Measurements from ENCODE around the gene ZNF33B. TPM values are rescaled to one million over a fixed set of nuclear protein-coding genes. Genes with fewer than 3 reads are reported as not detected.

Gene ZNF33B
- total RNA-seq, 4 donors from 2014 or later: 14.7 to 35.9 (median 17.8) TPM

GRCh38 chr10:42650374-42650773 is 12.0 kb upstream of the ZNF33B start:
- intact Hi-C loops (cut with DNase I; ENCODE audit: low total_unique reads): no loop called here
- H3K4me3 ChIP-seq (ENCODE audit: low read depth, poor library complexity, severe bottlenecking): no peak overlapping the region
- TF ChIP-seq POLR2A (IDR thresholded peaks at IDR 0.05): no peak
- no peak for TF ChIP-seq CTCF (IDR thresholded peaks at IDR 0.05)
- WGBS, 2 donors: 82 to 85% methylated on average over 4 of the region's 4 CpGs
- no peak for DNase-seq (ENCODE audit: low spot score in 2 of 2)

GRCh38 chr10:42648512-42648911 is 10.1 kb upstream of the ZNF33B start:
- DNase-seq (ENCODE audit: low spot score in 2 of 2): no peak
- 57% methylated on average over 2 of the region's 2 CpGs for WGBS, 2 donors
- no peak for TF ChIP-seq CTCF (IDR thresholded peaks at IDR 0.05)
- no peak for TF ChIP-seq POLR2A (IDR thresholded peaks at IDR 0.05)
- no peak overlapping the region for H3K4me3 ChIP-seq (ENCODE audit: low read depth, poor library complexity, severe bottlenecking)
- intact Hi-C loops (cut with DNase I; ENCODE audit: low total_unique reads): no loop called here

- intact Hi-C loops (cut with DNase I; ENCODE audit: low total_unique reads): no loop called here
- no peak for DNase-seq (ENCODE audit: low spot score in 2 of 2)
- no peak overlapping the region for H3K4me3 ChIP-seq (ENCODE audit: low read depth, poor library complexity, severe bottlenecking)
- TF ChIP-seq CTCF (IDR thresholded peaks at IDR 0.05) (no peak), POLR2A (IDR thresholded peaks at IDR 0.05) (no peak)
- 76 to 77% methylated on average over 11 of the region's 11 CpGs for WGBS, 2 donors
These were observed 8.6 kb upstream of the ZNF33B start for GRCh38 chr10:42646687-42647640.

- no peak overlapping the region for H3K4me3 ChIP-seq (ENCODE audit: low read depth, poor library complexity, severe bottlenecking)
- no peak for DNase-seq (ENCODE audit: low spot score in 2 of 2)
- 74 to 87% methylated on average over 4 of the region's 4 CpGs for WGBS, 2 donors
- TF ChIP-seq POLR2A (IDR thresholded peaks at IDR 0.05) (no peak), CTCF (IDR thresholded peaks at IDR 0.05) (no peak)
- intact Hi-C loops (cut with DNase I; ENCODE audit: low total_unique reads): no loop called here
These were observed 7.8 kb upstream of the ZNF33B start for GRCh38 chr10:42646214-42646613.

GRCh38 chr10:42645516-42645915 is 7.1 kb upstream of the ZNF33B start:
- intact Hi-C loops (cut with DNase I; ENCODE audit: low total_unique reads): no loop called here
- DNase-seq (ENCODE audit: low spot score in 2 of 2): no peak
- no peak overlapping the region for H3K4me3 ChIP-seq (ENCODE audit: low read depth, poor library complexity, severe bottlenecking)
- no peak for TF ChIP-seq POLR2A (IDR thresholded peaks at IDR 0.05)
- no peak for TF ChIP-seq CTCF (IDR thresholded peaks at IDR 0.05)
- 88 to 90% methylated on average over 12 of the region's 12 CpGs for WGBS, 2 donors

Data from lower leg skin (tissue), 4 donors.